Stimulated activated effector memory CD8-positive, alpha-beta T cell treated with anti-CD3 and anti-CD28 coated beads, Interleukin-12 subunit alpha, Interleukin-12 subunit beta, amount 100 ng/mL, for 72 hours (primary cell): Measurements from ENCODE around the gene PRXL2C.
A peak's percentile ranks its signal among the peaks of the same experiment; 100 is the strongest.
"Not testable (repeated sequence)": the region's sequence is repeated elsewhere in the genome, so short reads cannot be mapped to it uniquely, and the experiment has no call there.

ENCODE experiments used
- ATAC-seq: fragments of 150-1000 bp; cut with Tn5 transposase; 2 replicates; pipeline ENCODE4 v1.10.0; 2021
- DNase-seq, 2 donors: peaks; one replicate each; pipeline ENCODE4 v3.0.0; 2021 to 2022; ENCODE audit warnings: low spot score in 2 of 2
- H3K27ac Mint-ChIP-seq: one replicate; pipeline ENCODE4 v1.8.0; 2022; ENCODE audit warnings: mild to moderate bottlenecking, mixed read lengths
- H3K36me3 Mint-ChIP-seq: one replicate; pipeline ENCODE4 v1.8.0; 2022; ENCODE audit warnings: mild to moderate bottlenecking, mixed read lengths
- H3K4me1 Mint-ChIP-seq: one replicate; pipeline ENCODE4 v1.8.0; 2022; ENCODE audit warnings: mixed read lengths
- H3K4me3 Mint-ChIP-seq: one replicate; pipeline ENCODE4 v1.8.0; 2022; ENCODE audit warnings: mild to moderate bottlenecking, mixed read lengths
- H3K9me3 Mint-ChIP-seq: one replicate; pipeline ENCODE4 v1.8.0; 2022; ENCODE audit warnings: mixed read lengths

The PRXL2C gene

DNA sequence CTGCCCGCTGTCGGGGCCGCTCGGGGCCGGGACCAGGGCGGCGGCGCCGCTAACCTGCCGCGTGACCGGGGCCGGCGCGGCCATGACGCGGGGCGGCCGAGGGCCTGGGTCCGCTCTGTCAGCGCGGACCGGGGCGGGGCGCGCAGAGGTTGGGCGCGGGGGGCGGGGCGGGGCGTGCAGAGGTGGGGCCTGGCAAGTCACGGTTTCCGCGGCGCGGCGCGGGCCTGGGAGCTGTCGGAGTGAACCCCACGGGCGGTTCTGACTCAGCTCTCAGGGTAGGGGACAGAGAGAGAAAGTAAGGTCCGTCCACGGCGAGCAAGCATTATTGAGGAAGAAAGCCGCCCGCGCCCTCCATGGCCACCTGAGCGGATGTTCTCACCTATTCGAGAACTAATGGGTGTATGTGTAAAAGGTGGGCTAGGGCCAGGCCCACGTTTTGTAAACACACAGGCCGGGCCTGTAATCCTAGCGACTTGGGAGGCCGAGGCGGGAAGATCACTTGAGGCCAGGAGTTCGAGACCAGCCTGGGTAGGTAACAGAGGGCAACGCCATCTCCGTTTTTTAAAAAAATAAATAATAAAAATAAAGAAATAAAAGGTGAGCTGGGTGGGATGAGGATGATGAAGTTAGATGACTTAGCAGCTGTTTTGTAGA lies at the start of gene PRXL2C:
PRXL2C (minus strand) TSS at position 120 of the 654 bp plus-strand sequence; CDS start at position 84, 36 bp downstream.
- Mint-ChIP-seq H3K4me3 (peak within 1 kb of the TSS; percentile 77), H3K27ac (peak within 1 kb of the TSS; percentile 92), H3K9me3 (no peaks in the 10 kb centered on the region), H3K4me1 (peaks cover 11% of the 10 kb centered on the region), H3K36me3 (peaks cover 28% of the 10 kb centered on the region)
- DNase-seq (peak; percentile 61 to 84), ATAC-seq (peak; percentile 90)

- H3K9me3 Mint-ChIP-seq, DNase-seq, H3K4me3 Mint-ChIP-seq, H3K4me1 Mint-ChIP-seq, ATAC-seq, H3K36me3 Mint-ChIP-seq, H3K27ac Mint-ChIP-seq: not testable (repeated sequence)
Observed at GRCh38 chr9:96700721-96701375, 45.7 kb upstream of the PRXL2C start.

GRCh38 chr9:96691326-96691725 lies 36.2 kb upstream of the PRXL2C start:
- H3K9me3 Mint-ChIP-seq = peaks cover 3% of the 10 kb centered on the region
- ATAC-seq = no peak
- H3K4me3 Mint-ChIP-seq = no peak overlapping the region
- no peak overlapping the region for H3K27ac Mint-ChIP-seq
- H3K36me3 Mint-ChIP-seq = no peaks in the 10 kb centered on the region
- peaks cover 14% of the 10 kb centered on the region for H3K4me1 Mint-ChIP-seq
- no peak for DNase-seq

DNA sequence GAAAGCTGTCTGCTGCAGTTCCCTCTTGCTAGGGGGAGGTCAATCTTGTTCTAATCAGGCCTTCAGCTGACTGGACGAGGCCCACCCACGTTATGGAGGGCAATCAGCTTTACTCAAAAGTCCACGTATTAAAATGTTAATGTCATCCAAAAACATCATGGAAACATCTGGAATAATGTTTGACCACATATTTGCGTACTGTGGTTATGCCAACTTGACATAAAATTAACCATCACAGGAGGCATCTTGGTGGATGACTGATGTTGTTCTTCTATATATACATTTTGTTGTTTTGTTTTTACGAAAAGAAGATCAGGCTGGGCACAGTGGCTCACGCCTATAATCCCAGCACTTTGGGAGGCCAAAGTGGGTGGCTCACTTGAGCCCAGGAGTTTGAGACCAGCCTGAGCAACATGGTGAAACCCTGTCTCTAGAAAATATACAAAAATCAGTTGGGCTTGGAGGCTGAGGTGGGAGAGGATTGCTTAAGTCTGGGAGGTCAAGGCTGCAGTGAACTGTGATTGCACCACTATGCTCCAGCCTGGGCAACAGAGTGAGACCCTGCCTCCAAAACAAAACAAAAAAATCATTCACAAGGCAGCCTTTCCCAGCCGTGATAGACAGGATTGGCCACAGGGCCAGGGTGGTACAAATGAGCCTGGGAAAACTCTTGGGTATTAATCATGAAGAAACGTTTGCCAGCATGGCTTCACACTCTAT lies 33.8 kb upstream of the PRXL2C start:
- Mint-ChIP-seq H3K27ac (no peak overlapping the region), H3K9me3 (peaks cover 3% of the 10 kb centered on the region), H3K36me3 (no peaks in the 10 kb centered on the region), H3K4me3 (no peak overlapping the region), H3K4me1 (peaks cover 14% of the 10 kb centered on the region)
- DNase-seq (no peak), ATAC-seq (no peak)

DNA sequence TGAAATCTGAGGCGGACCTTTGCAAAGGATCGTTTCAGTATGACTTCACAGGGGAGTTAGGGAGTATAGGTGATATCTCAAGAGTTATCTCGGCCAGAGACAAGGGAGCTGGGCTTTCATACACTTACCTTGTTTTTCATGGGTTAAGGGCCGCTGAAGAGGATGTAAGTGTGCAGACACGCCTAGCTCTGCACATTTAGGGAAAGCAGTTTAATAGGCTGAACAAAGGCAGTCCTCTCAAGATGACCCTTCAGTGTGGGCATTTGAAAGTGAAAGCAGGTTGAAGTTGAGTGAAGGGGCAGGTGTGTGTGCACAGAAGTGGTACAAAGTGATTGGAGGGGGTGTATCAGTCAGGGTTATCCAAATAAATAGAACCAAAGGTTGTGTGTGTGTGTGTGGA lies 33.1 kb upstream of the PRXL2C start:
- H3K4me3 Mint-ChIP-seq = no peak overlapping the region
- H3K27ac Mint-ChIP-seq = no peak overlapping the region
- DNase-seq (no peak), ATAC-seq (no peak)
- no peaks in the 10 kb centered on the region for H3K36me3 Mint-ChIP-seq
- peaks cover 14% of the 10 kb centered on the region for H3K4me1 Mint-ChIP-seq
- H3K9me3 Mint-ChIP-seq = peaks cover 3% of the 10 kb centered on the region

DNA sequence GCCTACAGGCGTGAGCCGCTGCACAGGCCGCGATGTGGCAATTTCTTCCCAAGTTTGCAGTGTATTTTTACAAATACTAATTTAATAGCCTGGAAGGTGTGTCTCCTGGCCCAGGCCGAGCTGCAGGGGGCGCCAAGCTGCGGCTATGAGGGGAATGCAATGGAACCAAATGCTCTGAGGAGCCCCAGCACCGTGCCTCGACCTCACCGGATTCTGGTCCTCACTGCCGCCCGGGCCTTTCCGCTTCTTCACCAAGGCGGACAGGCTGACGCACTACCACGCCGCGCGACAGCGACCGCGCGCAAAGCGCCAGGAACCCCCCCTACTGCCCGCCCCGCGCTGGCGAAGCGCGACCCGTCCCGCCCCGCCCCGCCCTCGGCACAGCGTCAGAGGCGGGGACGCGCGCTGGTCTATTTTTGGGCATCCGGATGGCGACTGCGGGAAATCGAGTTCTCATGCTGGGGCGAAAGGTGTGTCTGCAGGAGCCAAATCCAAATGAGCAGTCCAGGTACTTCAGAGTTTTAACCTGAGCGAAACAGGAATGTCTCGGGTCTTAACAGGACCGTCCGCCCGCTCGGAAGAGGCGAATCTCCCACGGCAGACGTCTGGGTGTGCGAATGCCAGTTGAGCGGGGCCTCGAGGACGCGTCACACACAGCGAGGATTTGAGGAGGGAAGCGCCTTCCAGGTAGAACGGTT lies 31.7 kb upstream of the PRXL2C start:
- Mint-ChIP-seq H3K4me1 (peaks cover 14% of the 10 kb centered on the region), H3K4me3 (peak overlapping the region; percentile 74), H3K9me3 (peaks cover 3% of the 10 kb centered on the region), H3K36me3 (no peaks in the 10 kb centered on the region), H3K27ac (peak overlapping the region; percentile 60)
- DNase-seq (peak; percentile 47 to 79), ATAC-seq (peak; percentile 96)

GRCh38 chr9:96680812-96681499 lies 25.8 kb upstream of the PRXL2C start:
- DNase-seq = no peak
- H3K4me3 Mint-ChIP-seq = no peak overlapping the region
- no peaks in the 10 kb centered on the region for H3K9me3 Mint-ChIP-seq
- no peak for ATAC-seq
- no peak overlapping the region for H3K27ac Mint-ChIP-seq
- H3K4me1 Mint-ChIP-seq = no peaks in the 10 kb centered on the region
- no peaks in the 10 kb centered on the region for H3K36me3 Mint-ChIP-seq

DNA sequence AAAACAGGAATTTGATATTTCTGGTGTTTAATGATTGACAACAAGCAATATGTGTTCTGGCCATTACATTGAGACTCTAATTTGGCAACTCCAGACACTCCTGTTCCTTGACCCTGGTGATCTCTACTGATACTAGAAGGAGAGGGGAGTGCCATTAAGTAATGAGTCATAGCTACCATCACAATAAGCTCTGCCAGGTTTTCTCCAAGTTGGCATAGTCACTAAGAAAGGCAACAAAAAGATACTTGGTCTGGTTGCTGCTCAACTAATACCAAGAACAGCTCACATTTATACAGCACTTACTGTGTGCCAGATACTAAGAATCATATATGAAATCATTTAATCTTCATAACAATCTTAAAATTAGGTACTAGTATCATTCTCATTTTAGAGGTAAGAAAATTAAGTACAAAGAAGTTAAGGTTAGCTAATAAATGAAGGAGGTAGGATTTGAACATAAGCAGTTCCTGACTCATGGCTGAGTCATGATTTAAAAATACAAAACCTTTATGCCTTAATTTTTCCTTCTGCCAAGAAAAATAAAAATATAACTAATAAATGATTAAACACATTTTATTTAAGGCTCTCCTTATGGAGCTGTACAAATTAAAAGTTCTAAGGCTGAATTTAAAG lies 19.9 kb upstream of the PRXL2C start:
- DNase-seq (no peak), ATAC-seq (no peak)
- Mint-ChIP-seq H3K4me1 (no peaks in the 10 kb centered on the region), H3K4me3 (no peak overlapping the region), H3K36me3 (no peaks in the 10 kb centered on the region), H3K9me3 (no peaks in the 10 kb centered on the region), H3K27ac (no peak overlapping the region)

GRCh38 chr9:96673786-96674185 lies 18.7 kb upstream of the PRXL2C start:
- not testable (repeated sequence) for H3K9me3 Mint-ChIP-seq, H3K36me3 Mint-ChIP-seq, ATAC-seq, DNase-seq, H3K4me3 Mint-ChIP-seq, H3K4me1 Mint-ChIP-seq, H3K27ac Mint-ChIP-seq

DNA sequence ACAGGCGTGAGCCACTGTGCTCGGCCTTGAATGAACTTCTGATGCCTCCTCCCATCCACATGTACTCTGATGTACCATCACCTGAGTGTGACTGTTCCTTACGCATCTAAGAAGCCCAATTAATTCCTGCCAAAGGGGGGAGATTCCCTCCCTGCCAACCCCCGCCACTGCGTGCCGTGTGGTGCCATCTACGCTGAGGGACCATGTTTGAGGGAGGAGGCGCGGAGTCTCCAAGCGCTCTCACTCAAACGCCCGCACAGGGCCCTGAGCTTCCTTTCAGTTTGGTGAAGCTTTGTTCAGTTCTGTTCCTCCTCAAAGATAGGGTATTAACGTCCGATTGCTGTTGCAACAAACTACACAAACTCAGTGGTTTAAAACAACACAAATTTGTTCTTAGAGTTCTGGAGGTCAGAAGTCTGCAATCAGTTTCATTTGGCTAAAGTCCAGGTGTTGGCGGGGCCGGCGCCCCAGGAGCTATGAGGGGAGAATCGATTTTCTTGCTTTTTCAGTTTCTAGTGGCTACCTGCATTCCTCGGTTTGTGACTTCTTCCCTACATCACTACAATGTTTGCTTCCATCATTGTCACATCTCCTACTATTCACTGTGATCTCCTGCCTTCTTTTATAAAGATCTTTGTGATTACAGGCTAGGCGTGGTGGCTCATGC lies 13.9 kb upstream of the PRXL2C start:
- H3K27ac Mint-ChIP-seq = no peak overlapping the region
- H3K4me3 Mint-ChIP-seq = no peak overlapping the region
- no peak for ATAC-seq
- no peaks in the 10 kb centered on the region for H3K36me3 Mint-ChIP-seq
- peaks cover 5% of the 10 kb centered on the region for H3K4me1 Mint-ChIP-seq
- no peak for DNase-seq
- no peaks in the 10 kb centered on the region for H3K9me3 Mint-ChIP-seq

- Mint-ChIP-seq H3K4me1 (peaks cover 5% of the 10 kb centered on the region), H3K4me3 (no peak overlapping the region), H3K9me3 (no peaks in the 10 kb centered on the region), H3K27ac (no peak overlapping the region), H3K36me3 (no peaks in the 10 kb centered on the region)
- DNase-seq = no peak
- ATAC-seq = no peak
Observed at GRCh38 chr9:96667363-96667728, 12.2 kb upstream of the PRXL2C start.

- ATAC-seq = peak; percentile 71
- H3K4me3 Mint-ChIP-seq, DNase-seq, H3K4me1 Mint-ChIP-seq, H3K9me3 Mint-ChIP-seq, H3K27ac Mint-ChIP-seq, H3K36me3 Mint-ChIP-seq: not testable (repeated sequence)
Observed at GRCh38 chr9:96666653-96667362, 11.7 kb upstream of the PRXL2C start.

- ATAC-seq = no peak
- peaks cover 5% of the 10 kb centered on the region for H3K4me1 Mint-ChIP-seq
- DNase-seq = no peak
- no peaks in the 10 kb centered on the region for H3K9me3 Mint-ChIP-seq
- H3K27ac Mint-ChIP-seq = peak overlapping the region; percentile 26
- H3K4me3 Mint-ChIP-seq = no peak overlapping the region
- no peaks in the 10 kb centered on the region for H3K36me3 Mint-ChIP-seq
Observed at GRCh38 chr9:96665789-96666188, 10.7 kb upstream of the PRXL2C start.
